Kidney epithelial cell (primary cell): ENCODE data around the gene IMMT. TPM values are rescaled to one million over a fixed set of nuclear protein-coding genes. Genes with fewer than 3 reads are reported as not detected.

Experiments
- DNase-seq: peaks from one replicate; pipeline ENCODE4 v3.0.0-alpha.2; 2010; ENCODE audit warnings: low read depth
- H3K27me3 ChIP-seq: 2 replicates; pipeline ENCODE4 v1.6.0; 2011; ENCODE audit warnings: low read length; ENCODE audit not compliant: control insufficient read depth, insufficient read depth
- H3K36me3 ChIP-seq: 2 replicates; pipeline ENCODE4 v1.5.1; 2011; ENCODE audit warnings: low read length; ENCODE audit not compliant: control insufficient read depth, insufficient read depth
- H3K4me3 ChIP-seq: 2 replicates; pipeline ENCODE4 v1.5.1; 2011; ENCODE audit warnings: low read depth, mild to moderate bottlenecking, control low read depth, low read length
- total RNA-seq: library from RNA; depleted of rRNA; stranded (reverse); fragments of >200 nt; gene quantifications from 2 replicates; pipeline ENCODE4 v1.2.3, GENCODE V29; 2015
- TF ChIP-seq, protein P1 (sequence below): IDR thresholded peaks from 2 replicates; pipeline ENCODE4 v1.5.1; 2011; ENCODE audit warnings: mild to moderate bottlenecking, moderate library complexity, low read length, control low read depth, inconsistent platforms; ENCODE audit not compliant: insufficient read depth, poor library complexity, severe bottlenecking

Gene IMMT
- total RNA-seq, 1 donor from 2014 or later, result 66.9 TPM

DNA sequence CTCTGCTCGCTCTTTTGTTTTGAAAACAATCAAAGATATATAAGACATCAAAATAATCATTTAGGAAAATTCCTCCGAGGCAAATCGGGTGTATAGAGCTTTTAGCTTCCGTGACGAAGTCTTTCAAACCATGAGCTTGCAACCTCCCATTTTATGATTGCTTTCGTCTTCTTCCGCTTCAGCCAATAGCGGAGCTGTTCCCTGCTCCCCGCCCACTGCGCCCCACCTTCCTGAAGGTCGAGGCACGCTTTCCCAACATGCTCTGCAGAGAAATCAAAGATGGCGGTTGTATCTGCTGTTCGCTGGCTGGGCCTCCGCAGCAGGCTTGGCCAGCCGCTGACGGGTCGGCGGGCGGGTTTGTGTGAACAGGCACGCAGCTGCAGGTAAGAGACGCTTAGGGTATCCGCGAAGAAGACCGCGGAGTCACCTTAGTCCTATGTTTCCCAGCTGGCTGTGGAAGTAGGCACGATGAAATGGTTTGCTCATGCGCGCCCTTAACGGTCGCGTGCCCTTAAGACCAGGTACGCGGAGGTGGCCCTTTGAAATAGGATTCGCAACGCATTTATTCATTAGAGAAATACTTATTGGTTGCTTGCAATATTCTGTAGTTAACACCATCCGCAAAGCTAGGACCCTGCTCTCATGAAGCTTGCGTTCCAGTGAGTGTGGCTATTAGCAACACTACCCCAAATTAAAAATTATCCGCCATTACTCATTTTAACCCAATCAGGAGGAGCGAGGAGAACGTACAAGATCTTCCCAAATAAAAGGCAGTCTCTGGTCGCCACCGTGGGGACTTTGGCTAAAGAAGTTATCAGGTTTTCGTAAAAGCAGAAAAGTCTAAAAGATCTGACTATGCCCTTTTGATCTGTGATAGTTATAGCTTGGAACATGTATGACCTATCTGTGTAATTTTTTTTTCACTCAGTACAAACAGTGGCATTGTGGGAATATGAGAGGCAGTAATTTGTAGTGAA is 89.0 kb downstream of the IMMT start, which contains the start of gene PTCD3:
TSS of gene PTCD3 (plus strand) at position 267 of the 977 bp plus-strand sequence. CDS start at position 280, 13 bp downstream.
- H3K36me3 ChIP-seq, result peaks cover 1% of the 10 kb centered on the region
- peak; percentile 85 for DNase-seq
- H3K4me3 ChIP-seq, result peak within 1 kb of the TSS; percentile 98
- no peaks in the 10 kb centered on the region for H3K27me3 ChIP-seq
- TF ChIP-seq, protein P1, sequence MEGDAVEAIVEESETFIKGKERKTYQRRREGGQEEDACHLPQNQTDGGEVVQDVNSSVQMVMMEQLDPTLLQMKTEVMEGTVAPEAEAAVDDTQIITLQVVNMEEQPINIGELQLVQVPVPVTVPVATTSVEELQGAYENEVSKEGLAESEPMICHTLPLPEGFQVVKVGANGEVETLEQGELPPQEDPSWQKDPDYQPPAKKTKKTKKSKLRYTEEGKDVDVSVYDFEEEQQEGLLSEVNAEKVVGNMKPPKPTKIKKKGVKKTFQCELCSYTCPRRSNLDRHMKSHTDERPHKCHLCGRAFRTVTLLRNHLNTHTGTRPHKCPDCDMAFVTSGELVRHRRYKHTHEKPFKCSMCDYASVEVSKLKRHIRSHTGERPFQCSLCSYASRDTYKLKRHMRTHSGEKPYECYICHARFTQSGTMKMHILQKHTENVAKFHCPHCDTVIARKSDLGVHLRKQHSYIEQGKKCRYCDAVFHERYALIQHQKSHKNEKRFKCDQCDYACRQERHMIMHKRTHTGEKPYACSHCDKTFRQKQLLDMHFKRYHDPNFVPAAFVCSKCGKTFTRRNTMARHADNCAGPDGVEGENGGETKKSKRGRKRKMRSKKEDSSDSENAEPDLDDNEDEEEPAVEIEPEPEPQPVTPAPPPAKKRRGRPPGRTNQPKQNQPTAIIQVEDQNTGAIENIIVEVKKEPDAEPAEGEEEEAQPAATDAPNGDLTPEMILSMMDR, result no peak

DNA sequence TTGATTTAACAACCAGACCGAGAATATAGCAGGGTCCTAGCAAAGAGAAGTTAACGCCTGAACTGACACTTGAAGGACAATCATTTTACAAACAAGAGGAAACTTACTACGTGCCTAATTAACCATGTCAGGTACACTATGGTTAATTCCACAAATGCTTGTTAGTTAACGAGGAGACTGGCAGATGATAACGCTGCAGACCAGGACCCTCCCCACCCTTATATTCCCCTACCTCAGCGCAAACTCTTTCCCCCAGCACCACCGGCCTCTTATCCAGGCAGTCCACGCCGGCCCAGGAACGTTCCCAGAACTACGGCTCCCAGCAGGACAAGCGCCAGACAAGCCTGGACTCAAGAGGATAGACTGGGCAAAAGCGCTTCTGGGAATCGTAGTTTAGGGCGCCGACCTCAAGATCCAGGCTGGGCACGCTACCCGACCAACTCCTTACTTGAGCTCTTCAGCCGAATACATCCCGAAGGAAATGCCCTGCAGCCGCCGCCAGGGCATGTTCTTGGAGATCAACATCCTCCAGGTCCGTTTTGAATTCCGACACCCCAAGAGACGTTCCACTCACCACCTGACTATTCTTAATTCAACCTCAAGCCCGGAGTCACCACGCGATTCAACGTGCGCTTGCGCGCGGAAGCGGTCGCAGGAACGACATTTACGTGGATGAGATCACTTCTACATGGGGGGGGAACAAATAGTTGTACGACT is 89.9 kb downstream of the IMMT start, which contains the start of gene POLR1A:
TSS of gene POLR1A (minus strand) at position 635 of the 717 bp plus-strand sequence. CDS start at position 525, 110 bp downstream.
- TF ChIP-seq, protein P1, result no peak
- peaks cover 1% of the 10 kb centered on the region for H3K36me3 ChIP-seq
- peak within 1 kb of the TSS; percentile 98 for H3K4me3 ChIP-seq
- DNase-seq, result peak; percentile 82
- H3K27me3 ChIP-seq, result no peaks in the 10 kb centered on the region

DNA sequence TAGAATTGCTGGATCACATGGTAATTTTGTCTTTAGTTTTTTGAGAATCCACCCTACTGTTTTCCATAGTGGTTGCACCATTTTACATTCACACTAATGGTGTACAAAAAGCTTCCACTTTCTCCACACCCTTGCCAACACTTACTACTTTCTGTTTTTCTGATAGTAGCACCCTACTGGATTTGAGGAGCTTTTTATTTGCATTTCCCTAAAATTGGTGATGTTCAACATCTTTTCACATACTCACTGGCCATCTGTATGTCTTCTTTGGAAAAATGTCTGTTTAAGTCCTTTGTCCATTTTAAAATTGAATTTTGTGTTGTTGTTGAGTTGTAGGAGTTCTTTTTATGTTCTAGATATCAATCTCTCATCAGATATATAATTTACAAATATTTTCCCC is 93.1 kb downstream of the IMMT start:
- no peak for DNase-seq
- H3K27me3 ChIP-seq, result no peaks in the 10 kb centered on the region
- TF ChIP-seq, protein P1, result no peak
- no peak overlapping the region for H3K4me3 ChIP-seq
- H3K36me3 ChIP-seq, result peaks cover 2% of the 10 kb centered on the region

DNA sequence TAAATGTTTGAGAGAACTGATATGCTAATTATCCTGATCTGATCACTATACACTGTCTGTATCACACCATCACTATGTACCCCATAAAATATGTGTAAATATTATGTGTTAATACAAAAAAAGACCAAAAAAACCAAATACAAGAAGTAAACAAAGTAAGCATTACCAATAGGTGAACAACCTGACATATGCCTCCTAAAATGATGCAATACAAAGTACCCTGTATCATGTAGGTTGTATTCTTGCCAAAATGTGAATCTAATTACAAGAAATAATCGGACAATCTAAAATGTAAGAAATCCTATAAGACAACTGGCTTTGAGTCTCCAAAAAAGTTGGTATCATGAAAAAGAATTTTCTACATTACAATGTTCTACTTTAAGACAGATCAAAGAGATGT is 97.3 kb downstream of the IMMT start:
- H3K36me3 ChIP-seq, result peaks cover 1% of the 10 kb centered on the region

DNA sequence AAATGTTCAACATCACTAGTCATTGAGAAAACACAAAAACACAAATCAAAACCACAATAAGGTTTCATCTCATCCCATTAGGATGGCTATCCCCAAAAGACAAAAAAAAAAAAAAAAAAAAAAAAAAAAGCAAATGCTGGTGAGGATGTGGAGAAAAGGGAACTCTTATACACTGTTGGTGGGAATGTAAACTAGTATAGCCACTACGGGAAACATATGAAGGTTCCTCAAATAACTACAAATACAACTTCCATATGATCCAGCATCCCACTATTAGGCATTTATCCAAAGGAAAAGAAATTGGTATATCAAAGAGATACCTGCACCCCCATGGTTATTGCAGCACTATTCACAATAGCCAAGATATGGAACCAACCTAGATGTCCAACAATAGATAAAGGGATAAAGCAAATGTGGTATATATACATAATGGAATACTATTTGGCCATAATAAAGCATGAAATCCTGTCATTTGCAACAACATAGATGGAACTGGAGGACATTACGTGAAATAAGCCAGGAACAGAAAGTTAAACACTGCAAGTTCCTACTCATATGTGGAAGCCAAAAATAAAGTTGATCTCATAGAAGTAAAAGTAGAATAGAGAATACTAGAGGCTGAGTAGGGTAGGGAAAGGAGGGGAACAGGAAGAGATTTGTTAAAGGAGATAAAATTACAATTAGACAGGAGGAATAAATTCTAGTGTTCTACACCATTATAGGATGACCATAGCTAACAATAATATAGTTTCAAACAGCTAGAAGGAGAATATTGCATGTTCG is 98.0 kb downstream of the IMMT start:
- Histone ChIP-seq H3K4me3 (no peak overlapping the region), H3K36me3 (peaks cover 1% of the 10 kb centered on the region), H3K27me3 (no peaks in the 10 kb centered on the region)
- DNase-seq, result no peak
- TF ChIP-seq, protein P1, result no peak

More for the DNA sequence above, 97.3 kb downstream of the IMMT start:
- TF ChIP-seq, protein P1, result no peak
- no peak for DNase-seq
- H3K27me3 ChIP-seq, result no peaks in the 10 kb centered on the region
- no peak overlapping the region for H3K4me3 ChIP-seq
